Measurements from ENCODE around the gene GRK3. TPM values are rescaled to one million over a fixed set of nuclear protein-coding genes. Genes with fewer than 3 reads are reported as not detected.

GRK3 gene
- total RNA-seq, 1 experiment from 2014 or later, result 14.6 TPM

DNA sequence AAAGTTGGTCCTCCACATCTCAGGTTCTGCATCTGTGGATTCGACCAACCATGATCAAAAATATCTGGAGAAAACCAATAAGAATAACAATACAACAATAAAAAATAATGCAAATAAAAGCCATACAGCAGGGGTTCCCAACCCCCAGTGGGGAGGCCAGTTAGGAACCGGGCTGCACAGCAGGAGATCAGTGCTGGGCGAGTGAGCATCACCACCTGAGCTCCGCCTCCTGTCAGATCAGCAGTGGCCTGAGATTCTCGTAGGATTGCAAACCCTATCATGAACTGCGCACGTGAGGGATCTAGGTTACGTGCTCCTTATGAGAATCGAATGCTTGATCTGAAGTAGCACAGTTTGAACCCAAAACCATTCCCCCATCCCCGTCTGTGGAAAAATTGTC lies 152.2 kb downstream of the GRK3 start:
- POLR2A ChIA-PET, result no interaction called here
- H4K20me1 ChIP-seq (ENCODE audit: insufficient read depth), result no peaks in the 10 kb centered on the region
- no peak overlapping the region for H3K9ac ChIP-seq (ENCODE audit: low read length)
- RAD21 ChIA-PET (ENCODE audit: low non-redundant PET in 1 of 2, low total read pairs in 2 of 2, uncharacterized antibody in 2 of 2, unreplicated experiment in 2 of 2), result no interaction called here
- DNase-seq (ENCODE audit: low read depth, low spot score) (no peak), ATAC-seq (no peak)
- no peak overlapping the region for H2AFZ ChIP-seq (ENCODE audit: low read depth, low read length, poor library complexity, severe bottlenecking)
- no TSS peak for BruUV-seq (replicated peaks)
- H3K4me2 ChIP-seq (ENCODE audit: low read length), result no peak overlapping the region
- H3K27ac ChIP-seq (ENCODE audit: low read depth, low read length), result no peak overlapping the region
- H3K4me3 ChIP-seq (replicated peaks in 1 of 2; ENCODE audit: low read depth in 1 of 2, low read length in 2 of 2), result no peak overlapping the region
- H3K4me1 ChIP-seq (ENCODE audit: control insufficient read depth in 1 of 2, insufficient read depth in 2 of 2, low read length in 2 of 2), result no peaks in the 10 kb centered on the region
- H3K36me3 ChIP-seq (ENCODE audit: control insufficient read depth in 1 of 2, insufficient read depth in 2 of 2, low read length in 2 of 2), result no peaks in the 10 kb centered on the region
- no peaks in the 10 kb centered on the region for H3K79me2 ChIP-seq (ENCODE audit: insufficient read depth, low read length)
- CTCF ChIA-PET, result no interaction called here
- H3K27me3 ChIP-seq (ENCODE audit: insufficient read depth, low read length), result no peaks in the 10 kb centered on the region
- TF ChIP-seq EZH2 (IDR thresholded peaks at IDR 0.05) (no peak), JUND (IDR thresholded peaks at IDR 0.05) (no peak), CBX3 (IDR thresholded peaks at IDR 0.05; ENCODE audit: low read depth) (no peak), ZFX (IDR thresholded peaks at IDR 0.05) (no peak), EGR1 (IDR thresholded peaks at IDR 0.05; ENCODE audit: low read depth) (no peak), RAD21 (IDR thresholded peaks at IDR 0.05; ENCODE audit: low read depth) (no peak), POLR2AphosphoS5 (IDR thresholded peaks at IDR 0.05; ENCODE audit: low read depth, low read length) (no peak), SIN3A (IDR thresholded peaks at IDR 0.05; ENCODE audit: low read depth) (no peak), ELF1 (IDR thresholded peaks at IDR 0.05; ENCODE audit: borderline replicate concordance, low read depth) (no peak)
- TF ChIP-seq, protein P1, sequence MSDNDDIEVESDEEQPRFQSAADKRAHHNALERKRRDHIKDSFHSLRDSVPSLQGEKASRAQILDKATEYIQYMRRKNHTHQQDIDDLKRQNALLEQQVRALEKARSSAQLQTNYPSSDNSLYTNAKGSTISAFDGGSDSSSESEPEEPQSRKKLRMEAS (IDR thresholded peaks at IDR 0.05), result no peak
- TF ChIP-seq, protein P2, sequence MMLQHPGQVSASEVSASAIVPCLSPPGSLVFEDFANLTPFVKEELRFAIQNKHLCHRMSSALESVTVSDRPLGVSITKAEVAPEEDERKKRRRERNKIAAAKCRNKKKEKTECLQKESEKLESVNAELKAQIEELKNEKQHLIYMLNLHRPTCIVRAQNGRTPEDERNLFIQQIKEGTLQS (IDR thresholded peaks at IDR 0.05), result no peak
- TF ChIP-seq, protein P3, sequence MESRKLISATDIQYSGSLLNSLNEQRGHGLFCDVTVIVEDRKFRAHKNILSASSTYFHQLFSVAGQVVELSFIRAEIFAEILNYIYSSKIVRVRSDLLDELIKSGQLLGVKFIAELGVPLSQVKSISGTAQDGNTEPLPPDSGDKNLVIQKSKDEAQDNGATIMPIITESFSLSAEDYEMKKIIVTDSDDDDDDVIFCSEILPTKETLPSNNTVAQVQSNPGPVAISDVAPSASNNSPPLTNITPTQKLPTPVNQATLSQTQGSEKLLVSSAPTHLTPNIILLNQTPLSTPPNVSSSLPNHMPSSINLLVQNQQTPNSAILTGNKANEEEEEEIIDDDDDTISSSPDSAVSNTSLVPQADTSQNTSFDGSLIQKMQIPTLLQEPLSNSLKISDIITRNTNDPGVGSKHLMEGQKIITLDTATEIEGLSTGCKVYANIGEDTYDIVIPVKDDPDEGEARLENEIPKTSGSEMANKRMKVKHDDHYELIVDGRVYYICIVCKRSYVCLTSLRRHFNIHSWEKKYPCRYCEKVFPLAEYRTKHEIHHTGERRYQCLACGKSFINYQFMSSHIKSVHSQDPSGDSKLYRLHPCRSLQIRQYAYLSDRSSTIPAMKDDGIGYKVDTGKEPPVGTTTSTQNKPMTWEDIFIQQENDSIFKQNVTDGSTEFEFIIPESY (IDR thresholded peaks at IDR 0.05; ENCODE audit: extremely low read depth, insufficient replicate concordance, low read length), result no peak
- no peaks in the 10 kb centered on the region for H3K9me2 ChIP-seq (ENCODE audit: insufficient read depth)
- H3K9me3 ChIP-seq (ENCODE audit: control insufficient read depth in 1 of 2, insufficient read depth in 1 of 2, low read depth in 1 of 2, low read length in 2 of 2), result no peaks in the 10 kb centered on the region
- intact Hi-C loops (cut with micrococcal nuclease), result no loop called here
